HEK293T (cell line): ENCODE measurements around the gene ADD1.

Source experiments
- CTCF ChIA-PET: fragments of 350-600 bp; formaldehyde crosslinking; extraction: SDS; loops from one replicate; lab custom pipeline; 2021; ENCODE audit warnings: antibody characterized with exemption, inconsistent platforms; lab: Yijun Ruan, JAX
- POLR2A ChIA-PET: fragments of 350-600 bp; formaldehyde crosslinking; extraction: SDS; loops from one replicate; lab custom pipeline; 2020; ENCODE audit warnings: antibody characterized with exemption, inconsistent platforms; lab: Yijun Ruan, JAX
- DNase-seq: peaks from one replicate; pipeline ENCODE4 v3.0.0; 2012; ENCODE audit warnings: mixed read lengths; ENCODE audit errors: extremely low spot score
- ARNT ChIP-seq: fragments of 450-650 bp; IDR thresholded peaks from 2 replicates; pipeline ENCODE4 v1.6.1; 2017; ENCODE audit warnings: mild to moderate bottlenecking
- BHLHE40 ChIP-seq: fragments of 450-650 bp; IDR thresholded peaks from 2 replicates; pipeline ENCODE4 v1.6.1; 2016; ENCODE audit warnings: mild to moderate bottlenecking, moderate library complexity, borderline replicate concordance
- CTBP1 ChIP-seq: fragments of 450-650 bp; IDR thresholded peaks from 2 replicates; pipeline ENCODE4 v1.6.1; 2016; ENCODE audit warnings: borderline replicate concordance
- ELF4 ChIP-seq: fragments of 450-650 bp; IDR thresholded peaks from 2 replicates; pipeline ENCODE4 v1.6.1; 2017; ENCODE audit warnings: antibody characterized with exemption
- FOXA1 ChIP-seq: fragments of 450-650 bp; IDR thresholded peaks from 2 replicates; pipeline ENCODE4 v1.6.1; 2016; ENCODE audit warnings: mild to moderate bottlenecking
- FOXK2 ChIP-seq: fragments of 450-650 bp; IDR thresholded peaks from 2 replicates; pipeline ENCODE4 v1.6.1; 2016; ENCODE audit warnings: mild to moderate bottlenecking
- FOXM1 ChIP-seq: fragments of 450-650 bp; IDR thresholded peaks from 2 replicates; pipeline ENCODE4 v1.6.1; 2017; ENCODE audit warnings: mild to moderate bottlenecking, borderline replicate concordance
- HDGF ChIP-seq: fragments of 450-650 bp; IDR thresholded peaks from 2 replicates; pipeline ENCODE4 v1.6.1; 2017; ENCODE audit warnings: antibody characterized with exemption, borderline replicate concordance
- L3MBTL2 ChIP-seq: fragments of 450-650 bp; conservative IDR thresholded peaks from 2 replicates; pipeline ENCODE4 v1.6.1; 2016; ENCODE audit warnings: mild to moderate bottlenecking
- LEF1 ChIP-seq: fragments of 450-650 bp; IDR thresholded peaks from 2 replicates; pipeline ENCODE4 v1.6.1; 2017; ENCODE audit warnings: mild to moderate bottlenecking, borderline replicate concordance
- NFRKB ChIP-seq: fragments of 450-650 bp; IDR thresholded peaks from 2 replicates; pipeline ENCODE4 v1.6.1; 2016; ENCODE audit warnings: mild to moderate bottlenecking, moderate library complexity
- PKNOX1 ChIP-seq: fragments of 450-650 bp; IDR thresholded peaks from 2 replicates; pipeline ENCODE4 v1.6.1; 2016
- SP1 ChIP-seq: fragments of 450-650 bp; IDR thresholded peaks from 2 replicates; pipeline ENCODE4 v1.6.1; 2017
- SUZ12 ChIP-seq: fragments of 450-650 bp; IDR thresholded peaks from 2 replicates; pipeline ENCODE4 v1.6.1; 2016; ENCODE audit warnings: mild to moderate bottlenecking
- TARDBP ChIP-seq: fragments of 450-650 bp; IDR thresholded peaks from 2 replicates; pipeline ENCODE4 v1.6.1; 2016
- ZNF384 ChIP-seq: fragments of 450-650 bp; IDR thresholded peaks from 2 replicates; pipeline ENCODE4 v1.6.1; 2016

ADD1 gene

GRCh38 chr4:2888886-2889285 lies 45.2 kb downstream of the ADD1 start:
- TF ChIP-seq PKNOX1: no peak
- TF ChIP-seq CTBP1: no peak
- TF ChIP-seq LEF1: no peak
- TF ChIP-seq TARDBP: no peak
- no peak for TF ChIP-seq NFRKB
- TF ChIP-seq SP1: no peak
- TF ChIP-seq ELF4: no peak
- no peak for TF ChIP-seq HDGF
- TF ChIP-seq ARNT: no peak
- no peak for TF ChIP-seq FOXK2
- no peak for TF ChIP-seq ZNF384
- no peak for TF ChIP-seq BHLHE40
- POLR2A ChIA-PET: no interaction called here
- no peak for DNase-seq
- CTCF ChIA-PET: interaction anchor here (0.5 kb wide), 1 partner anchor 39 kb away, joined by 3 read pairs; no protein-coding TSS in a partner anchor

GRCh38 chr4:2891294-2891693 lies 47.6 kb downstream of the ADD1 start:
- POLR2A ChIA-PET: interaction anchor here (0.7 kb wide), 1 partner anchor 42 kb away, joined by 4 read pairs; no protein-coding TSS in a partner anchor
- CTCF ChIA-PET: interaction anchor here (1.2 kb wide), 1 partner anchor 127 kb away, joined by 3 read pairs; no protein-coding TSS in a partner anchor
- TF ChIP-seq SP1 (no peak), ZNF384 (no peak), FOXM1 (no peak), LEF1 (no peak), TARDBP (no peak), FOXA1 (no peak), CTBP1 (no peak), ELF4 (no peak), L3MBTL2 (no peak), ARNT (no peak), FOXK2 (no peak), SUZ12 (no peak), NFRKB (no peak), BHLHE40 (no peak), HDGF (no peak), PKNOX1 (no peak)
- no peak for DNase-seq

GRCh38 chr4:2893772-2894171 lies 50.1 kb downstream of the ADD1 start:
- POLR2A ChIA-PET: no interaction called here
- CTCF ChIA-PET: no interaction called here

GRCh38 chr4:2898001-2898400 lies 54.4 kb downstream of the ADD1 start:
- CTCF ChIA-PET: no interaction called here
- no peak for DNase-seq
- POLR2A ChIA-PET: no interaction called here
- TF ChIP-seq CTBP1 (no peak), FOXA1 (no peak)

More at GRCh38 chr4:2893772-2894171, 50.1 kb downstream of the ADD1 start:
- DNase-seq: no peak
- no peak for TF ChIP-seq CTBP1
- no peak for TF ChIP-seq SP1
- no peak for TF ChIP-seq HDGF

GRCh38 chr4:2900741-2901140 lies 57.1 kb downstream of the ADD1 start:
- ChIA-PET POLR2A (no interaction called here), CTCF (no interaction called here)
- no peak for TF ChIP-seq TARDBP
- TF ChIP-seq HDGF: no peak
- TF ChIP-seq ARNT: no peak
- TF ChIP-seq BHLHE40: no peak
- TF ChIP-seq SUZ12: no peak
- TF ChIP-seq FOXA1: no peak
- no peak for TF ChIP-seq FOXK2
- TF ChIP-seq LEF1: no peak
- no peak for DNase-seq

- TF ChIP-seq PKNOX1: no peak
- TF ChIP-seq TARDBP: no peak
- TF ChIP-seq FOXK2: no peak
- TF ChIP-seq HDGF: no peak
- TF ChIP-seq ARNT: no peak
- no peak for TF ChIP-seq L3MBTL2
- no peak for TF ChIP-seq SUZ12
- no peak for TF ChIP-seq LEF1
- no peak for DNase-seq
- ChIA-PET POLR2A (no interaction called here), CTCF (no interaction called here)
These were observed 57.5 kb downstream of the ADD1 start for GRCh38 chr4:2901186-2901585.

GRCh38 chr4:2902126-2902525 lies 58.5 kb downstream of the ADD1 start:
- TF ChIP-seq LEF1 (no peak), ARNT (no peak), TARDBP (no peak), FOXM1 (no peak), NFRKB (no peak), FOXA1 (no peak), SP1 (no peak), L3MBTL2 (no peak)
- ChIA-PET POLR2A (no interaction called here), CTCF (no interaction called here)
- no peak for DNase-seq
